ENCODE data around the gene EIF4E2. TPM values are rescaled to one million over a fixed set of nuclear protein-coding genes. Genes with fewer than 3 reads are reported as not detected.

Gene EIF4E2
- total and polyA plus RNA-seq, 7 experiments from 2014 or later, result 51.9 to 77.6 (median 61.6) TPM

DNA sequence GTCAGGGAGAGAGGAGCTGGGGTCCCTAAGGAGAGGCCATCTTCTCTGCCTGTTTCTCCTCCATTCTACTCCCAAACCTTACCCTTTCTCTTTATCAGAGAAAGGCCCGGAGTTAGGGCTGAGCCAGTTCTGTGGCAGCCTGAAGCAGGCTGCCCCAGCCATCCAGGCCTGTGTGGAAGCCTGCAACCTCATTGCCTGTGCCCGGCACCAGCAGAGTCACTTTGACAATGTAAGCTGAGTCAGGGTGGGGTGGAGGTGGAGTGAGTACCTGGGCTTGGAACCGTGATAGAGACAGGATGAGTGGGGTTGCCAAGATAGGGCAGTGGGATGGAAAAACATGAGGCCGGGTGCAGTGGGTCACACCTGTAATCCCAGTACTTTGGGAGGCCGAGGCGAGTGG, 5.8 kb upstream of the EIF4E2 start:
- peaks cover 31 to 42% (median 37%) of the 10 kb centered on the region in 7 donors for H3K4me1 Mint-ChIP-seq
- intact Hi-C loops (cut with micrococcal nuclease), result no loop called here
- ChIA-PET POLR2A (interaction anchor here (0.9 kb wide), 1 partner anchor 21 kb away, joined by 3 read pairs; no protein-coding TSS in a partner anchor), CTCF (no interaction called here)
- Histone ChIP-seq H3K4me1 (ENCODE audit: control insufficient read depth in 2 of 2, insufficient read depth in 2 of 2, low read length in 2 of 2) (peaks cover 5 to 21% of the 10 kb centered on the region in 2 donors), H3K4me3 (ENCODE audit: low read length) (no peak overlapping the region), H3K27ac (ENCODE audit: low read depth, low read length) (no peak overlapping the region), H3K36me3 (ENCODE audit: control insufficient read depth in 2 of 3, insufficient read depth in 3 of 3, low read length in 3 of 3) (peaks cover 0 to 21% (median 0%) of the 10 kb centered on the region in 3 experiments), H3K27me3 (ENCODE audit: control insufficient read depth in 2 of 2, insufficient read depth in 2 of 2, low read length in 2 of 2) (no peaks in the 10 kb centered on the region), H3K9me3 (ENCODE audit: control insufficient read depth in 2 of 3, low read length in 3 of 3) (no peaks in the 10 kb centered on the region)
- H3K9me3 Mint-ChIP-seq, result peaks cover 0 to 3% (median 0%) of the 10 kb centered on the region in 11 donors
- H3K36me3 Mint-ChIP-seq, result peaks cover 6 to 39% (median 25%) of the 10 kb centered on the region in 5 donors
- no peaks in the 10 kb centered on the region for H3K27me3 Mint-ChIP-seq
- H3K4me3 Mint-ChIP-seq, result peak overlapping the region in 1 of 10 donors; percentile 31
- DNase-seq (no peak), ATAC-seq (no peak)
- H3K27ac Mint-ChIP-seq, result peak overlapping the region in 3 of 9 donors; percentile 19 to 76 (median 38)

DNA sequence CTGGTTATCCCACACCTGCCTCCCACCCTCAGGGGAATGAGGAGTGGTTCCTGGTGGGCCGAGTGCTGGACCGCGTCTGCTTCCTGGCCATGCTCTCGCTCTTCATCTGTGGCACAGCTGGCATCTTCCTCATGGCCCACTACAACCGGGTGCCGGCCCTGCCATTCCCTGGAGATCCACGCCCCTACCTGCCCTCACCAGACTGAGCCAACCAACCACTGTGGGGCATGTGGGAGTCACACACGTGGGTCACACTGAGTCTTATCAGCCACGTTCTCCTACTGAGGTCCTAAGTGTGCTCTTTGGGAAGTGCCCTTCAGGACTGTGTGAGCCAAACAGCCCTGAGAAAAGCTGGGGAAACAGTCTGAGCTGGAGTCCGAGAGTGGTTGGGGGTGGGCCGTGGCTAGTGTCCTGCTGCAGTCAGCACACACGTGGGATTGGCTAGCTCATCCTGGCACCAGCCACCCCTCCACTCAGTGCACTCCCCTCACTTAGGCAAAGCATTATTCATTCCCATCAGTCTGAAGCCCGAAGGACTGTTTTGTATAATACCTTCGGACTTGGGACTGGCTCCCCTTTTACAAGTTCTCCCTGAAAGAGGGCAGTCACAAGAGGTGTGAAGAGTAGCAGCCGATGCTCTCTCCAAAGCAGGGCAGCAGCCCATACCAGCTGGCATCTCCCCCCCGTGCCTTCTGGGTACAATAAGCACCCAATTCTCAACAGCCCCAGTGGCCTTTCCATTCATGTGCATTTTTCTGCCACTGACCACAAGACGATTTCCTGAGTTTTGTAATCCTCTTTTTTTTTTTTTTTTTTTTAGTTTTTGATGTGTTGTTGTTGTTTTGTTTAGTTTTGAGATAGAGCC, 4.7 kb upstream of the EIF4E2 start:
- H3K27ac ChIP-seq (ENCODE audit: low read depth, low read length), result no peak overlapping the region
- ATAC-seq (no peak), DNase-seq (no peak)
- peaks cover 0 to 24% (median 0%) of the 10 kb centered on the region in 3 experiments for H3K36me3 ChIP-seq (ENCODE audit: control insufficient read depth in 2 of 3, insufficient read depth in 3 of 3, low read length in 3 of 3)
- peaks cover 5 to 21% of the 10 kb centered on the region in 2 donors for H3K4me1 ChIP-seq (ENCODE audit: control insufficient read depth in 2 of 2, insufficient read depth in 2 of 2, low read length in 2 of 2)
- peaks cover 33 to 48% (median 42%) of the 10 kb centered on the region in 7 donors for H3K4me1 Mint-ChIP-seq
- intact Hi-C loops (cut with micrococcal nuclease), result no loop called here
- peak overlapping the region in 1 of 10 donors; percentile 18 for H3K4me3 Mint-ChIP-seq
- ChIA-PET CTCF (interaction anchor here (0.7 kb wide), 1 partner anchor 705 kb away, joined by 3 read pairs; no protein-coding TSS in a partner anchor), POLR2A (no interaction called here)
- no peak overlapping the region for H3K4me3 ChIP-seq (ENCODE audit: low read length)
- no peaks in the 10 kb centered on the region for H3K27me3 ChIP-seq (ENCODE audit: control insufficient read depth in 2 of 2, insufficient read depth in 2 of 2, low read length in 2 of 2)
- H3K9me3 Mint-ChIP-seq, result peaks cover 0 to 3% (median 0%) of the 10 kb centered on the region in 11 donors
- H3K9me3 ChIP-seq (ENCODE audit: control insufficient read depth in 2 of 3, low read length in 3 of 3), result no peaks in the 10 kb centered on the region
- H3K27me3 Mint-ChIP-seq, result no peaks in the 10 kb centered on the region
- peaks cover 6 to 39% (median 25%) of the 10 kb centered on the region in 5 donors for H3K36me3 Mint-ChIP-seq
- H3K27ac Mint-ChIP-seq, result no peak overlapping the region

DNA sequence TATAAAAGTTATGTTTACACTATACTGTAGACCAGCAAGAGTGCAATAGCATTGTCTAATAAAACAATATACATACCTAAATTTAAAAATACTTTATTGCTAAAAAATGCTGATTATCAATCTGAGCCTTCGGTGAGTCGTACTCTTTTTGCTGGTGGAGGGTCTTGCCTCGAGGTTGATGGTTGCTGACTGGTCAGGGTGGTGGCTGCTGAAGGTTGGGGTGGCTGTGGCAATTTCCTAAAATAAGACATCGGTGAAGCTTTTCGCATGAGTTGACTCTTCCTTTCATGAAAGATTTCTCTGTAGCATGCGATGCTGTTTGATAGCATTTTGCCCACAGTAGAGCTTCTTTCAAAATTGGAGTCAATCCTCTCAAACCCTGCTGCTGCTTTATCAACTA, 2.5 kb upstream of the EIF4E2 start:
- Histone ChIP-seq H3K27me3 (ENCODE audit: control insufficient read depth in 2 of 2, insufficient read depth in 2 of 2, low read length in 2 of 2) (no peaks in the 10 kb centered on the region), H3K4me1 (ENCODE audit: control insufficient read depth in 2 of 2, insufficient read depth in 2 of 2, low read length in 2 of 2) (peaks cover 15 to 31% of the 10 kb centered on the region in 2 donors), H3K36me3 (ENCODE audit: control insufficient read depth in 2 of 3, insufficient read depth in 3 of 3, low read length in 3 of 3) (peaks cover 0 to 24% (median 0%) of the 10 kb centered on the region in 3 experiments), H3K27ac (ENCODE audit: low read depth, low read length) (no peak overlapping the region), H3K9me3 (ENCODE audit: control insufficient read depth in 2 of 3, low read length in 3 of 3) (no peaks in the 10 kb centered on the region), H3K4me3 (ENCODE audit: low read length) (no peak overlapping the region)
- ATAC-seq (no peak), DNase-seq (no peak)
- Mint-ChIP-seq H3K4me1 (peaks cover 40 to 66% (median 59%) of the 10 kb centered on the region in 7 donors), H3K9me3 (peaks cover 0 to 4% (median 0%) of the 10 kb centered on the region in 11 donors), H3K4me3 (peak overlapping the region in 7 of 10 donors; percentile 13 to 100 (median 48)), H3K27ac (peak overlapping the region in 1 of 9 donors; percentile 53), H3K27me3 (no peaks in the 10 kb centered on the region), H3K36me3 (peaks cover 6 to 43% (median 25%) of the 10 kb centered on the region in 5 donors)
- ChIA-PET POLR2A (interaction anchor here (0.6 kb wide), 1 partner anchor 1816 kb away, joined by 5 read pairs; no protein-coding TSS in a partner anchor), CTCF (no interaction called here)
- intact Hi-C loops (cut with micrococcal nuclease), result no loop called here

DNA sequence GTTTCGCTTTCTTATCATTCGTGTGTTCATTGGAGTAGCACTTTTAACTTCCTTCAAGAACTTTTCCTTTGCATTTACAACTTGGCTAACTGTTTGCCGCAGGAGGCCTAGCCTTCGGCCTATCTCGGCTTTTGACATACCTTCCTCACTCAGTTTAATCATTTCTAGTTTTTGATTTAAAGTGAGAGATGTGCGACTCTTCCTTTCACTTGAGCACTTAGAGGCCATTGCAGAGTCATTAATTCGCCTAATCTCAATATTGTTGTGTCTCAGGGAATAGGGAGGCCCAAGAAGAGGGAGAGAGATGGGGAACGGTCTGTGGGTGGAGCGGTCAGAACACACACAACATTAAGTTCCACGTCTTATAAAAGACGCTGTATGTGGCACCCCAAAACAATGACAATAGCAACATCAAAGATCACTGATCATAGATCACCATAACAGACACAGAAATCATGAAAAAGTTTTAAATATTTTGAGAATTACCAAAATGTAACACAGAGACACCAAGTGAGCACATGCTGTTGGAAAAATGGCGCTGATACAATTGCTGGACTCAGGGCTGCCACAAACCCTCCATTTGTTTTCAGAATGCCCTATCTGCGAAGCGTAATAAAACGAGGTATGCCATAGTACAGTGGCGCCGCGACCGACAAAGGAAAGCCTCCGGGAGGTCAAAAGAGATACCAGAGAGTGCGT, 685 bp upstream of the EIF4E2 start:
- ATAC-seq (no peak), DNase-seq (no peak)
- Histone ChIP-seq H3K9me3 (ENCODE audit: control insufficient read depth in 2 of 3, low read length in 3 of 3) (no peaks in the 10 kb centered on the region), H3K36me3 (ENCODE audit: control insufficient read depth in 2 of 3, insufficient read depth in 3 of 3, low read length in 3 of 3) (peaks cover 0 to 21% (median 0%) of the 10 kb centered on the region in 3 experiments), H3K4me3 (ENCODE audit: low read length) (peak overlapping the region; percentile 88), H3K27ac (ENCODE audit: low read depth, low read length) (peak overlapping the region; percentile 92), H3K27me3 (ENCODE audit: control insufficient read depth in 2 of 2, insufficient read depth in 2 of 2, low read length in 2 of 2) (no peaks in the 10 kb centered on the region), H3K4me1 (ENCODE audit: control insufficient read depth in 2 of 2, insufficient read depth in 2 of 2, low read length in 2 of 2) (peaks cover 15 to 32% of the 10 kb centered on the region in 2 donors)
- intact Hi-C loops (cut with micrococcal nuclease), result loop anchor here (1.0 to 10.0 kb wide), 17 partner anchors 57 to 1747 kb away; partner anchors contain the start of genes ATG16L1 (in 2 of the 2), DIS3L2 (in 2 of the 2), GIGYF2 (in 2 of the 2) and COPS7B (in 1 of the 2)
- H3K27me3 Mint-ChIP-seq, result no peaks in the 10 kb centered on the region
- H3K27ac Mint-ChIP-seq, result peak overlapping the region; percentile 97 to 100 (median 100)
- CTCF ChIA-PET, result no interaction called here
- peaks cover 11 to 41% (median 32%) of the 10 kb centered on the region in 5 donors for H3K36me3 Mint-ChIP-seq
- H3K9me3 Mint-ChIP-seq, result peaks cover 0 to 4% (median 0%) of the 10 kb centered on the region in 11 donors
- H3K4me1 Mint-ChIP-seq, result peaks cover 52 to 79% (median 75%) of the 10 kb centered on the region in 7 donors
- H3K4me3 Mint-ChIP-seq, result peak overlapping the region; percentile 91 to 100 (median 100)
- POLR2A ChIA-PET, result interaction anchor here (0.6 to 1.4 kb wide), 6 partner anchors 12 to 842 kb away, joined by 3 to 5 read pairs (median 3); partner anchors contain the start of genes ATG16L1 and PTMA

DNA sequence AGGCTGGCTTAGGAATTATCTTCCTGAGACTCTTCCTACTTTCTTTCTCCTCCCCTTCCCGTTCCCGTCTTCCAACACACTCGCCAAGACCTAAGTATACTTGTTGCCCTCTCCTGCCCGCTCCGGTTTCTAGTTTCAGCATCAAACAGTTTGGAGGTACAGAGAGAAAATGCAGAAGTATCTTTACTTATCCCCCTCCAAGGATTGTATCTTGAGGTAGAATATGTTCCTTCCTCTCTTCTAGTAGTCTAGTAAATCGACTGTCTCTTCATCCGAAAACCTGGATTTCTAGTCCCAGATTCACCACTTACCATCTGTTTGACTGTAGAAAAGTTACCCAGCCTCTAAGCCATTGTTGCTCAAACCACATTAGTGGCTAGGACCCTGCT, 755 bp downstream of the EIF4E2 start:
- no peak for ATAC-seq
- intact Hi-C loops (cut with micrococcal nuclease), result loop anchor here (2.0 to 10.0 kb wide), 11 partner anchors 56 to 1746 kb away; partner anchors contain the start of genes DIS3L2 (in 2 of the 2), ATG16L1 (in 1 of the 2), GIGYF2 (in 1 of the 2) and INPP5D (in 1 of the 2)
- Mint-ChIP-seq H3K4me1 (peaks cover 53 to 91% (median 85%) of the 10 kb centered on the region in 7 donors), H3K9me3 (peaks cover 0 to 4% (median 0%) of the 10 kb centered on the region in 11 donors), H3K27ac (peak overlapping the region; percentile 94 to 100 (median 100)), H3K4me3 (peak overlapping the region; percentile 91 to 100 (median 99)), H3K27me3 (no peaks in the 10 kb centered on the region), H3K36me3 (peaks cover 11 to 45% (median 34%) of the 10 kb centered on the region in 5 donors)
- Histone ChIP-seq H3K9me3 (ENCODE audit: control insufficient read depth in 2 of 3, low read length in 3 of 3) (no peaks in the 10 kb centered on the region), H3K27me3 (ENCODE audit: control insufficient read depth in 2 of 2, insufficient read depth in 2 of 2, low read length in 2 of 2) (no peaks in the 10 kb centered on the region), H3K36me3 (ENCODE audit: control insufficient read depth in 2 of 3, insufficient read depth in 3 of 3, low read length in 3 of 3) (peaks cover 0 to 11% (median 0%) of the 10 kb centered on the region in 3 experiments), H3K27ac (ENCODE audit: low read depth, low read length) (peak overlapping the region; percentile 92), H3K4me1 (ENCODE audit: control insufficient read depth in 2 of 2, insufficient read depth in 2 of 2, low read length in 2 of 2) (peaks cover 15 to 33% of the 10 kb centered on the region in 2 donors), H3K4me3 (ENCODE audit: low read length) (peak overlapping the region; percentile 88)
- no peak for DNase-seq
- CTCF ChIA-PET, result no interaction called here
- POLR2A ChIA-PET, result interaction anchor here (0.5 to 1.4 kb wide), 4 partner anchors 21 to 1087 kb away, joined by 3 to 5 read pairs (median 4); partner anchors contain the start of genes NCL and PTMA

DNA sequence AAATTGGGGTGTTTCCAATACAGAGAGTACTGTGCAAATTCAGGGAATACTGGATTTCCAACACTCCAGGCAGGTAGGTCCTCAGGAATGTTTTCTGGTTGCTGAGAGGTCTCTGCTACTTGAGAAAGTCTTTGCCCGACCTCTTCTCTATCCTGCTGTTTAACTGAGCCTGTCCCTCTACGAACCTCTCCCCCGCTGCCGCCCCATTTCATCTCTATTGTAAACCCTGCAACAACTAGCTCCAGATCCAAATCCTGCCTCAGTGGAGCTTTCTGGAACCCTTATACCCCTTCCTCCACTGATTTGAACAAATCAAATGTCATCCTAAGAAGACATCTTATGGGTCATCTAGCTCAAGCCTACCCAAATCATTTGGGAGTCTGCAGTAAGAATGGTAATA, 1.3 kb downstream of the EIF4E2 start:
- peaks cover 0 to 4% (median 0%) of the 10 kb centered on the region in 11 donors for H3K9me3 Mint-ChIP-seq
- Histone ChIP-seq H3K27me3 (ENCODE audit: control insufficient read depth in 2 of 2, insufficient read depth in 2 of 2, low read length in 2 of 2) (no peaks in the 10 kb centered on the region), H3K27ac (ENCODE audit: low read depth, low read length) (peak overlapping the region; percentile 92), H3K9me3 (ENCODE audit: control insufficient read depth in 2 of 3, low read length in 3 of 3) (no peaks in the 10 kb centered on the region), H3K36me3 (ENCODE audit: control insufficient read depth in 2 of 3, insufficient read depth in 3 of 3, low read length in 3 of 3) (peaks cover 0 to 14% (median 0%) of the 10 kb centered on the region in 3 experiments), H3K4me1 (ENCODE audit: control insufficient read depth in 2 of 2, insufficient read depth in 2 of 2, low read length in 2 of 2) (peaks cover 15 to 28% of the 10 kb centered on the region in 2 donors), H3K4me3 (ENCODE audit: low read length) (no peak overlapping the region)
- no peak for ATAC-seq
- peaks cover 11 to 45% (median 35%) of the 10 kb centered on the region in 5 donors for H3K36me3 Mint-ChIP-seq
- intact Hi-C loops (cut with micrococcal nuclease), result loop anchor here (2.0 to 10.0 kb wide), 11 partner anchors 55 to 1746 kb away; partner anchors contain the start of genes DIS3L2 (in 2 of the 2), ATG16L1 (in 1 of the 2), GIGYF2 (in 1 of the 2) and INPP5D (in 1 of the 2)
- H3K27ac Mint-ChIP-seq, result peak overlapping the region; percentile 94 to 100 (median 100)
- DNase-seq, result no peak
- ChIA-PET CTCF (no interaction called here), POLR2A (interaction anchor here (0.7 kb wide), 1 partner anchor 105 kb away, joined by 3 read pairs; no protein-coding TSS in a partner anchor)
- no peaks in the 10 kb centered on the region for H3K27me3 Mint-ChIP-seq
- H3K4me3 Mint-ChIP-seq, result peak overlapping the region; percentile 91 to 100 (median 99)
- peaks cover 53 to 92% (median 84%) of the 10 kb centered on the region in 7 donors for H3K4me1 Mint-ChIP-seq
